Measurements from ENCODE around the gene NACC2. TPM values are rescaled to one million over a fixed set of nuclear protein-coding genes. Genes with fewer than 3 reads are reported as not detected.

Gene NACC2, protein sequence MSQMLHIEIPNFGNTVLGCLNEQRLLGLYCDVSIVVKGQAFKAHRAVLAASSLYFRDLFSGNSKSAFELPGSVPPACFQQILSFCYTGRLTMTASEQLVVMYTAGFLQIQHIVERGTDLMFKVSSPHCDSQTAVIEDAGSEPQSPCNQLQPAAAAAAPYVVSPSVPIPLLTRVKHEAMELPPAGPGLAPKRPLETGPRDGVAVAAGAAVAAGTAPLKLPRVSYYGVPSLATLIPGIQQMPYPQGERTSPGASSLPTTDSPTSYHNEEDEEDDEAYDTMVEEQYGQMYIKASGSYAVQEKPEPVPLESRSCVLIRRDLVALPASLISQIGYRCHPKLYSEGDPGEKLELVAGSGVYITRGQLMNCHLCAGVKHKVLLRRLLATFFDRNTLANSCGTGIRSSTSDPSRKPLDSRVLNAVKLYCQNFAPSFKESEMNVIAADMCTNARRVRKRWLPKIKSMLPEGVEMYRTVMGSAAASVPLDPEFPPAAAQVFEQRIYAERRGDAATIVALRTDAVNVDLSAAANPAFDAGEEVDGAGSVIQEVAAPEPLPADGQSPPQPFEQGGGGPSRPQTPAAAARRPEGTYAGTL
- 18.4 and 22.1 TPM in 2 replicates for polyA plus RNA-seq (2012; rRNA removed)
- polyA plus RNA-seq (2012; cell fraction: cytosol; rRNA removed) = 11.0 and 14.6 TPM in 2 replicates
- polyA plus RNA-seq (2012; cell fraction: nucleus; rRNA removed) = 32.2 and 32.4 TPM in 2 replicates

GRCh38 chr9:136095070-136096058 lies at the start of gene NACC2:
Gene NACC2, minus strand, starts transcription at chr9:136095289. Its CDS starts 44,768 bp downstream, at chr9:136050521.
- Histone ChIP-seq H3K4me3 (ENCODE audit: low read depth in 2 of 2, low read length in 1 of 2) (peak within 1 kb of the TSS; percentile 75 to 78), H3K79me2 (ENCODE audit: insufficient read depth) (peaks cover 48% of the 10 kb centered on the region), H3K36me3 (replicated peaks in 1 of 2; ENCODE audit: control insufficient read depth in 1 of 2, insufficient read depth in 2 of 2, low read length in 1 of 2) (peaks cover 0 to 2% of the 10 kb centered on the region in 2 experiments), H2AFZ (ENCODE audit: low read depth) (peak within 1 kb of the TSS; percentile 46; the same call in 1 of the 2 replicates), H3K4me1 (ENCODE audit: control insufficient read depth in 1 of 2, insufficient read depth in 2 of 2, low read depth in 1 of 2, low read length in 1 of 2) (peaks cover 20 to 25% of the 10 kb centered on the region in 2 experiments; a peak in 3 of 4 replicates), H4K20me1 (ENCODE audit: insufficient read depth) (peaks cover 35% of the 10 kb centered on the region), H3F3A (replicated peaks; ENCODE audit: insufficient read depth) (peaks cover 3% of the 10 kb centered on the region), H3K27ac (ENCODE audit: low read depth in 2 of 2, low read length in 1 of 2) (peak within 1 kb of the TSS; percentile 6 to 47; a peak in 2 of 4 replicates), H3K27me3 (ENCODE audit: insufficient read depth) (no peaks in the 10 kb centered on the region), H3K9ac (peak within 1 kb of the TSS; percentile 67), H3K9me3 (no peaks in the 10 kb centered on the region), H3K4me2 (peak within 1 kb of the TSS; percentile 92), H3K9me2 (no peaks in the 10 kb centered on the region)
- 18% methylated on average over 27 of the region's 143 CpGs for WGBS (ENCODE audit: low lambda C conversion rate)
- TF ChIP-seq, protein P1, sequence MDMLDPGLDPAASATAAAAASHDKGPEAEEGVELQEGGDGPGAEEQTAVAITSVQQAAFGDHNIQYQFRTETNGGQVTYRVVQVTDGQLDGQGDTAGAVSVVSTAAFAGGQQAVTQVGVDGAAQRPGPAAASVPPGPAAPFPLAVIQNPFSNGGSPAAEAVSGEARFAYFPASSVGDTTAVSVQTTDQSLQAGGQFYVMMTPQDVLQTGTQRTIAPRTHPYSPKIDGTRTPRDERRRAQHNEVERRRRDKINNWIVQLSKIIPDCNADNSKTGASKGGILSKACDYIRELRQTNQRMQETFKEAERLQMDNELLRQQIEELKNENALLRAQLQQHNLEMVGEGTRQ (IDR thresholded peaks at IDR 0.05; ENCODE audit: borderline replicate concordance, low read depth, low read length) = no peak
- TF ChIP-seq EZH2phosphoT487 (IDR thresholded peaks at IDR 0.05; ENCODE audit: borderline replicate concordance, low read depth) (no peak), FOXM1 (IDR thresholded peaks at IDR 0.05; ENCODE audit: low read depth) (no peak), FOSL2 (IDR thresholded peaks at IDR 0.05; ENCODE audit: borderline replicate concordance, low read depth) (no peak), POLR2AphosphoS5 (IDR thresholded peaks at IDR 0.05; ENCODE audit: low read depth, low read length) (no peak), PBX3 (IDR thresholded peaks at IDR 0.05) (no peak), MAX (IDR thresholded peaks at IDR 0.05; ENCODE audit: low read depth) (no peak), RCOR1 (IDR thresholded peaks at IDR 0.05; ENCODE audit: low read length) (no peak), IRF3 (IDR thresholded peaks at IDR 0.05; ENCODE audit: low read depth, low read length) (no peak), ELF1 (IDR thresholded peaks at IDR 0.05) (no peak), GABPA (IDR thresholded peaks at IDR 0.05; ENCODE audit: low read depth) (no peak), RAD21 (IDR thresholded peaks at IDR 0.05; ENCODE audit: low read length) (no peak), GATA2 (CRISPR knock-in tag; IDR thresholded peaks at IDR 0.05) (no peak), EP300 (IDR thresholded peaks at IDR 0.05; ENCODE audit: borderline replicate concordance in 1 of 2, low read depth in 1 of 2, low read length in 1 of 2) (no peak), JUND (IDR thresholded peaks at IDR 0.05) (no peak), TAF1 (IDR thresholded peaks at IDR 0.05; ENCODE audit: borderline replicate concordance, low read depth, low read length) (no peak; the same call in 1 of the 2 replicates), RFX5 (IDR thresholded peaks at IDR 0.05; ENCODE audit: low read length) (no peak), NRF1 (IDR thresholded peaks at IDR 0.05; ENCODE audit: low read depth, low read length) (no peak; the same call in 1 of the 2 replicates)
- TF ChIP-seq, protein P2, sequence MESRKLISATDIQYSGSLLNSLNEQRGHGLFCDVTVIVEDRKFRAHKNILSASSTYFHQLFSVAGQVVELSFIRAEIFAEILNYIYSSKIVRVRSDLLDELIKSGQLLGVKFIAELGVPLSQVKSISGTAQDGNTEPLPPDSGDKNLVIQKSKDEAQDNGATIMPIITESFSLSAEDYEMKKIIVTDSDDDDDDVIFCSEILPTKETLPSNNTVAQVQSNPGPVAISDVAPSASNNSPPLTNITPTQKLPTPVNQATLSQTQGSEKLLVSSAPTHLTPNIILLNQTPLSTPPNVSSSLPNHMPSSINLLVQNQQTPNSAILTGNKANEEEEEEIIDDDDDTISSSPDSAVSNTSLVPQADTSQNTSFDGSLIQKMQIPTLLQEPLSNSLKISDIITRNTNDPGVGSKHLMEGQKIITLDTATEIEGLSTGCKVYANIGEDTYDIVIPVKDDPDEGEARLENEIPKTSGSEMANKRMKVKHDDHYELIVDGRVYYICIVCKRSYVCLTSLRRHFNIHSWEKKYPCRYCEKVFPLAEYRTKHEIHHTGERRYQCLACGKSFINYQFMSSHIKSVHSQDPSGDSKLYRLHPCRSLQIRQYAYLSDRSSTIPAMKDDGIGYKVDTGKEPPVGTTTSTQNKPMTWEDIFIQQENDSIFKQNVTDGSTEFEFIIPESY (IDR thresholded peaks at IDR 0.05; ENCODE audit: borderline replicate concordance, low read depth) = no peak
- CTCF ChIA-PET = interaction anchor here (1.2 to 3.2 kb wide), 9 partner anchors 10 to 128 kb away, joined by 3 to 18 read pairs (median 5); partner anchors contain the start of gene TMEM250
- DNase-seq = peak; percentile 85
- POLR2A ChIA-PET = interaction anchor here (1.3 to 1.4 kb wide), 3 partner anchors 10 to 128 kb away, joined by 3 to 6 read pairs (median 4); no protein-coding TSS in a partner anchor
